IMR-90 (cell line): ENCODE results near the gene MALRD1. TPM values are rescaled to one million over a fixed set of nuclear protein-coding genes. Genes with fewer than 3 reads are reported as not detected.

ENCODE experiments used
- ATAC-seq: fragments of 200-7000 bp; cut with Tn5 transposase; 2 replicates; pipeline ENCODE4 v1.9.1; 2020; ENCODE audit warnings: low read depth, mild to moderate bottlenecking, moderate library complexity
- BruUV-seq: library from RNA; stranded (reverse); fragments of 400-500 nt; replicated peaks from 2 replicates; lab custom pipeline; 2021; lab: Mats Ljungman, UMichigan
- CTCF ChIA-PET: fragments of 300-600 bp; formaldehyde crosslinking; extraction: SDS; loops from one replicate; lab custom pipeline; 2021; ENCODE audit warnings: antibody characterized with exemption; lab: Yijun Ruan, JAX
- POLR2A ChIA-PET: fragments of 300-600 bp; sonication (Branson Sonifier 250); formaldehyde crosslinking; loops from one replicate; lab custom pipeline; 2022; ENCODE audit warnings: antibody characterized with exemption; ENCODE audit not compliant: unreplicated experiment; lab: Charles Lee
- DNase-seq: peaks from one replicate; pipeline ENCODE4 v3.0.0; 2013
- H2AFZ ChIP-seq: replicated peaks from 2 replicates; pipeline ENCODE3; 2013; ENCODE audit warnings: low read length, mild to moderate bottlenecking; ENCODE audit not compliant: poor library complexity
- H2AK5ac ChIP-seq: 2 replicates; pipeline ENCODE4 v1.6.1; 2013; ENCODE audit warnings: low read depth, low read length, inconsistent platforms
- H2AK9ac ChIP-seq: replicated peaks from 2 replicates; pipeline ENCODE3; 2013; ENCODE audit warnings: mild to moderate bottlenecking, low read depth, low read length, moderate library complexity; ENCODE audit not compliant: poor library complexity
- H2BK120ac ChIP-seq: 2 replicates; pipeline ENCODE4 v1.6.1; 2013; ENCODE audit warnings: low read depth, low read length, inconsistent platforms
- H2BK15ac ChIP-seq: 3 replicates; pipeline ENCODE4 v1.6.1; 2013; ENCODE audit warnings: low read depth, low read length, inconsistent platforms
- H2BK20ac ChIP-seq: 2 replicates; pipeline ENCODE4 v1.6.1; 2013; ENCODE audit warnings: low read depth, mild to moderate bottlenecking, inconsistent platforms, low read length, moderate library complexity
- H2BK5ac ChIP-seq: 2 replicates; pipeline ENCODE4 v1.6.1; 2013; ENCODE audit warnings: mild to moderate bottlenecking, low read depth, low read length, inconsistent platforms; ENCODE audit not compliant: poor library complexity, severe bottlenecking
- H3K14ac ChIP-seq: replicated peaks from 2 replicates; pipeline ENCODE4 v1.6.1; 2013; ENCODE audit warnings: low read depth, low read length, inconsistent platforms
- H3K18ac ChIP-seq: 2 replicates; pipeline ENCODE4 v1.6.1; 2013; ENCODE audit warnings: low read depth, low read length, control low read depth
- H3K23ac ChIP-seq: 2 replicates; pipeline ENCODE4 v1.6.1; 2013; ENCODE audit warnings: low read depth, low read length, inconsistent platforms
- H3K27ac ChIP-seq: 2 replicates; pipeline ENCODE4 v1.5.1; 2013; ENCODE audit warnings: mild to moderate bottlenecking, control low read depth, low read length; ENCODE audit not compliant: insufficient read depth
- H3K27me3 ChIP-seq: 2 replicates; pipeline ENCODE4 v1.6.1; 2013; ENCODE audit warnings: low read length; ENCODE audit not compliant: control insufficient read depth, insufficient read depth
- H3K36me3 ChIP-seq: 2 replicates; pipeline ENCODE4 v1.6.1; 2013; ENCODE audit warnings: low read length, mixed read lengths; ENCODE audit not compliant: control insufficient read depth, insufficient read depth
- H3K4ac ChIP-seq: 2 replicates; pipeline ENCODE4 v1.6.1; 2013; ENCODE audit warnings: low read depth, low read length, inconsistent platforms
- H3K4me1 ChIP-seq: 2 replicates; pipeline ENCODE4 v1.6.1; 2013; ENCODE audit warnings: low read length, mixed read lengths; ENCODE audit not compliant: control insufficient read depth, insufficient read depth
- H3K4me2 ChIP-seq: 2 replicates; pipeline ENCODE4 v1.6.1; 2013; ENCODE audit warnings: low read depth, mild to moderate bottlenecking, control low read depth, low read length, moderate library complexity
- H3K4me3 ChIP-seq: 2 replicates; pipeline ENCODE4 v1.5.1; 2013; ENCODE audit warnings: low read depth, mild to moderate bottlenecking, control low read depth, low read length, moderate library complexity; ENCODE audit not compliant: insufficient read depth
- H3K56ac ChIP-seq: 2 replicates; pipeline ENCODE4 v1.6.1; 2013; ENCODE audit warnings: low read length, inconsistent platforms; ENCODE audit not compliant: insufficient read depth; ENCODE audit errors: extremely low read depth
- H3K79me1 ChIP-seq, 2 experiments: 2 replicates each; pipeline ENCODE4 v1.6.1; 2013; ENCODE audit warnings: low read length in 2 of 2, inconsistent platforms in 1 of 2, low read depth in 1 of 2
- H3K9ac ChIP-seq: 2 replicates; pipeline ENCODE4 v1.6.1; 2013; ENCODE audit warnings: low read depth, low read length, control low read depth
- H3K9me1 ChIP-seq: 2 replicates; pipeline ENCODE4 v1.6.1; 2013; ENCODE audit warnings: low read length, inconsistent platforms; ENCODE audit not compliant: insufficient read depth
- H3K9me3 ChIP-seq: 2 replicates; pipeline ENCODE4 v1.6.1; 2013; ENCODE audit warnings: low read length; ENCODE audit not compliant: control insufficient read depth, insufficient read depth
- H4K20me1 ChIP-seq: 2 replicates; pipeline ENCODE4 v1.6.1; 2013; ENCODE audit warnings: low read length, inconsistent platforms; ENCODE audit not compliant: insufficient read depth
- H4K5ac ChIP-seq: 2 replicates; pipeline ENCODE4 v1.6.1; 2013; ENCODE audit warnings: mild to moderate bottlenecking, low read depth, low read length, control low read depth
- H4K8ac ChIP-seq, 2 experiments: 2 replicates each; pipeline ENCODE4 v1.6.1; 2013; ENCODE audit warnings: low read depth in 2 of 2, low read length in 2 of 2, control low read depth in 1 of 2, inconsistent platforms in 1 of 2
- H4K91ac ChIP-seq: 2 replicates; pipeline ENCODE4 v1.6.1; 2013; ENCODE audit warnings: low read depth, low read length, inconsistent platforms; ENCODE audit not compliant: insufficient read depth
- BHLHE40 ChIP-seq: fragments of 150-350 bp; IDR thresholded peaks from 2 replicates; pipeline ENCODE4 v1.6.1; 2016; ENCODE audit warnings: mild to moderate bottlenecking, low read depth, low read length
- RAD21 ChIP-seq: IDR thresholded peaks from 2 replicates; pipeline ENCODE4 v1.6.1; 2012; ENCODE audit warnings: low read length, improper control_type of control experiment
- SMC3 ChIP-seq: fragments of 150-350 bp; IDR thresholded peaks from 2 replicates; pipeline ENCODE4 v1.6.1; 2016; ENCODE audit warnings: low read depth, mild to moderate bottlenecking, antibody characterized with exemption, low read length, moderate library complexity
- WGBS, 2 experiments: methylation state at CpG; one replicate each; pipeline versions ENCODE4 v1.1.5 to v1.1.7; 2013; ENCODE audit warnings: missing lambda C conversion rate in 2 of 2; ENCODE audit not compliant: insufficient read length in 1 of 2; ENCODE audit errors: extremely low coverage in 2 of 2; 5-methylcytosine and 5-hydroxymethylcytosine counted together
- dilution Hi-C: fragments of 300-500 bp; cut with HindIII; formaldehyde crosslinking; loops from one replicate; pipeline ENCODE4 v1.14.3; 2018; ENCODE audit warnings: low sequenced_read_pairs; ENCODE audit not compliant: unreplicated experiment
- in situ Hi-C: fragments of 300-500 bp; cut with MboI; formaldehyde crosslinking; loops from 3 replicates; pipeline ENCODE4 v1.14.3; 2019; ENCODE audit warnings: low sequenced_read_pairs, inconsistent platforms, mixed read lengths
- intact Hi-C: fragments of 100-400 bp; cut with micrococcal nuclease; formaldehyde crosslinking; loops from 2 replicates; pipeline ENCODE4 v1.10.0; 2022
- polyA plus RNA-seq, 3 experiments: library from polyadenylated mRNA; depleted of rRNA; stranded (reverse); fragments of >200 nt; gene quantifications; 2 replicates each; pipeline ENCODE4 v1.2.3, GENCODE V29; 2012; ENCODE audit warnings: low replicate concordance in 1 of 3
- total RNA-seq: library from RNA; depleted of rRNA; stranded (reverse); fragments of >200 nt; gene quantifications from 2 replicates; pipeline ENCODE4 v1.2.3, GENCODE V29; 2012
- TF ChIP-seq, protein P1 (sequence below): conservative IDR thresholded peaks from 2 replicates; pipeline ENCODE4 v1.5.1; 2012; ENCODE audit warnings: mild to moderate bottlenecking, low read depth, low read length, improper control_type of control experiment

Gene MALRD1
- total and polyA plus RNA-seq, 2 of the 4 experiments (the other 2 are of a cell fraction) = 0.34 to 1.1 TPM

DNA sequence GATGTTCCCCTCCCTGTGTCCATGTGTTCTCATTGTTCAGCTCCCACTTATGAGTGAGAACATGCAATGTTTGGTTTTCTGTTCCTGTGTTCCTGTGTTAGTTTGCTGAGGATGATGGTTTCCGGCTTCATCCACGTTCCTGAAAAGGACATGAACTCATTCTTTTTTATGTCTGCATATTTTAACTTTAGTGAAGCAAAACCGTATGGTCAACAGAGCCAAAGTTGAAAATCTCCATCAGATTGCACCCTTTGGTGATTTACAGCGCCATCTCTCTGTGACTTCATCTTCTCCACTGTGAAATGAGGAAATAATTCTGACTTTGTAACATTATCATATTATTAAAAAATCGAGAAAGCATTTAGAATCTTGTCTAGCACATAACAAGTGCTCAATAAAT, 635.4 kb downstream of the MALRD1 start:
- in situ Hi-C loops (no loop called here), intact Hi-C loops (loop anchor here (1.0 kb wide), 1 partner anchor 272 kb away; no protein-coding TSS in a partner anchor), dilution Hi-C loops (no loop called here)
- Histone ChIP-seq H3K4me2 (no peak overlapping the region), H3K56ac (no peak overlapping the region), H2AFZ (no peak overlapping the region), H3K4me3 (no peak overlapping the region), H3K23ac (no peak overlapping the region), H4K5ac (no peak overlapping the region), H3K9ac (no peak overlapping the region), H2AK5ac (no peak overlapping the region), H2BK5ac (peak overlapping the region; percentile 54), H4K20me1 (no peaks in the 10 kb centered on the region), H3K79me1 (no peaks in the 10 kb centered on the region), H2AK9ac (no peak overlapping the region), H3K4me1 (peaks cover 4% of the 10 kb centered on the region), H3K9me1 (no peaks in the 10 kb centered on the region), H3K4ac (no peak overlapping the region), H3K14ac (no peak overlapping the region), H4K8ac (0 out of 4 replicates have a peak overlapping the region, but pooled peaks of 1 of the 2 experiments have one; percentile 16), H3K36me3 (no peaks in the 10 kb centered on the region), H3K18ac (no peak overlapping the region), H2BK15ac (no peak overlapping the region), H3K27ac (no peak overlapping the region), H4K91ac (0 out of 2 replicates have a peak overlapping the region, but pooled peaks have one; percentile 4), H2BK20ac (no peak overlapping the region), H3K9me3 (no peaks in the 10 kb centered on the region), H2BK120ac (peak overlapping the region; percentile 41; the same call in 1 of the 2 replicates), H3K27me3 (no peaks in the 10 kb centered on the region)
- BruUV-seq = no TSS peak
- CTCF ChIA-PET = no interaction called here
- DNase-seq (peak; percentile 59), ATAC-seq (peak; percentile 70)
- TF ChIP-seq RAD21 = peak; percentile 53
- peak; percentile 48 for TF ChIP-seq SMC3
- no peak for TF ChIP-seq BHLHE40
- TF ChIP-seq, protein P1, sequence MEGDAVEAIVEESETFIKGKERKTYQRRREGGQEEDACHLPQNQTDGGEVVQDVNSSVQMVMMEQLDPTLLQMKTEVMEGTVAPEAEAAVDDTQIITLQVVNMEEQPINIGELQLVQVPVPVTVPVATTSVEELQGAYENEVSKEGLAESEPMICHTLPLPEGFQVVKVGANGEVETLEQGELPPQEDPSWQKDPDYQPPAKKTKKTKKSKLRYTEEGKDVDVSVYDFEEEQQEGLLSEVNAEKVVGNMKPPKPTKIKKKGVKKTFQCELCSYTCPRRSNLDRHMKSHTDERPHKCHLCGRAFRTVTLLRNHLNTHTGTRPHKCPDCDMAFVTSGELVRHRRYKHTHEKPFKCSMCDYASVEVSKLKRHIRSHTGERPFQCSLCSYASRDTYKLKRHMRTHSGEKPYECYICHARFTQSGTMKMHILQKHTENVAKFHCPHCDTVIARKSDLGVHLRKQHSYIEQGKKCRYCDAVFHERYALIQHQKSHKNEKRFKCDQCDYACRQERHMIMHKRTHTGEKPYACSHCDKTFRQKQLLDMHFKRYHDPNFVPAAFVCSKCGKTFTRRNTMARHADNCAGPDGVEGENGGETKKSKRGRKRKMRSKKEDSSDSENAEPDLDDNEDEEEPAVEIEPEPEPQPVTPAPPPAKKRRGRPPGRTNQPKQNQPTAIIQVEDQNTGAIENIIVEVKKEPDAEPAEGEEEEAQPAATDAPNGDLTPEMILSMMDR = peak; percentile 51
- POLR2A ChIA-PET = interaction anchor here (0.7 kb wide), 1 partner anchor 54 kb away, joined by 3 read pairs; no protein-coding TSS in a partner anchor
- no CpG with 5 or more reads among the region's 5 CpGs for WGBS, 2 experiments
